Adrenal gland (tissue), 12 donors: Measurements from ENCODE around the gene TBRG4. TPM values are rescaled to one million over a fixed set of nuclear protein-coding genes. Genes with fewer than 3 reads are reported as not detected.

Experiments used
- DNase-seq, 7 donors: peaks; one replicate each; pipeline ENCODE4 v3.0.0-alpha.2; 2019 to 2020
- H3K27ac ChIP-seq, 5 donors: fragments of 200-600 bp; sonication (generic) in 4 of 5; 1 replicate in 3 of 5; 2 replicates in 2 of 5; pipeline versions ENCODE4 v1.5.1 to v1.8.0; 2016 to 2020; ENCODE audit warnings: mild to moderate bottlenecking in 1 of 5
- H3K27me3 ChIP-seq: fragments of 200-600 bp; 2 replicates; pipeline ENCODE4 v1.8.0; 2021
- H3K36me3 ChIP-seq, 2 donors: fragments of 200-600 bp; replicated peaks in 1 of 2; 1 replicate in 1 of 2; 2 replicates in 1 of 2; pipeline versions ENCODE4 v1.5.1 to v1.8.0; 2018 to 2022
- H3K4me1 ChIP-seq, 2 donors: fragments of 200-600 bp; replicated peaks in 1 of 2; 1 replicate in 1 of 2; 2 replicates in 1 of 2; pipeline versions ENCODE4 v1.5.1 to v1.8.0; 2018 to 2021
- H3K4me3 ChIP-seq, 4 donors: fragments of 200-600 bp; sonication (generic) in 3 of 4; one replicate each; pipeline ENCODE4 v1.5.1; 2016 to 2018
- H3K9me3 ChIP-seq, 3 donors: fragments of 200-600 bp; sonication (generic) in 1 of 3; replicated peaks in 1 of 3; 1 replicate in 2 of 3; 2 replicates in 1 of 3; pipeline versions ENCODE4 v1.5.1 to v1.8.0; 2016 to 2021
- CTCF ChIP-seq, 6 experiments: fragments of 450-650 bp in 4 of 6; fragments of 200-600 bp in 2 of 6; sonication (generic) in 1 of 6; IDR thresholded peaks; 1 replicate in 5 of 6; 2 replicates in 1 of 6; pipeline versions ENCODE4 v1.5.1 to v1.8.0; 2016 to 2021; ENCODE audit warnings: antibody characterized with exemption in 6 of 6, mild to moderate bottlenecking in 2 of 6, moderate library complexity in 1 of 6
- POLR2A ChIP-seq, 2 donors: fragments of 450-650 bp; IDR thresholded peaks; one replicate each; pipeline ENCODE4 v1.6.1; 2017; ENCODE audit warnings: antibody characterized with exemption in 2 of 2, mild to moderate bottlenecking in 2 of 2, moderate library complexity in 1 of 2
- WGBS, 4 donors: extraction: QIAGEN DNeasy Blood & Tissue Kit in 2 of 4; methylation state at CpG; one replicate each; pipeline versions ENCODE4 v1.1.5 to v1.1.7; 2013 to 2017; 5-methylcytosine and 5-hydroxymethylcytosine counted together
- intact Hi-C, 2 donors: fragments of 100-400 bp; cut with DNase I; formaldehyde crosslinking; loops; one replicate each; pipeline versions ENCODE4 v1.14.1 to v1.15.0; 2022 to 2023
- polyA plus RNA-seq, 3 donors: library from polyadenylated mRNA; stranded (reverse); fragments of 200-250 nt in 2 of 3; fragments of 350-450 nt in 1 of 3; fragmentation: Illumina TruSeq in 1 of 3; extraction: RNeasy Lipid Tissue Mini Kit (QIAGEN cat#74804) in 1 of 3; gene quantifications; one replicate each; pipeline ENCODE4 v1.2.3, GENCODE V29; 2013 to 2014
- total RNA-seq, 9 donors: library from RNA; depleted of rRNA in 4 of 9; stranded (reverse); fragments of >200 nt in 4 of 9; fragments of 120-200 nt in 1 of 9; fragmentation: NEBNext Ultra II Directional in 1 of 9; extraction: Animal tissue kit (Norgen Biotek cat#: 25700) in 1 of 9; gene quantifications; one replicate each; pipeline versions ENCODE4 v1.1.0 to v1.2.4, GENCODE V29; 2013 to 2023
- donor health status: healthy with polysubstance abuse.
- donor health status: Bipolar disorder and iron deficiency.
- donor health status: DM: yes; HTN: yes; CAD: no.
- donor health status: DM: no; HTN: no; CAD: no.
- donor health status: DM: no; HTN: no; CAD: no.
- donor health status: DM: yes; HTN: yes; CAD: no.

TBRG4 gene
- total and polyA plus RNA-seq, 12 donors, result 41.4 to 85.8 (median 58.0) TPM

GRCh38 chr7:45126920-45127319 lies 15.4 kb upstream of the TBRG4 start:
- H3K4me1 ChIP-seq, result no peaks in the 10 kb centered on the region
- intact Hi-C loops, result no loop called here
- WGBS, 4 donors, result 74 to 92% (median 81%) methylated on average over 4 to 6 of the region's 6 CpGs
- no peak for TF ChIP-seq CTCF (IDR thresholded peaks at IDR 0.05)
- no peak for TF ChIP-seq POLR2A (IDR thresholded peaks at IDR 0.05)
- no peak for DNase-seq
- no peak overlapping the region for H3K4me3 ChIP-seq
- no peak overlapping the region for H3K27ac ChIP-seq
- no peaks in the 10 kb centered on the region for H3K36me3 ChIP-seq
- no peaks in the 10 kb centered on the region for H3K27me3 ChIP-seq
- no peaks in the 10 kb centered on the region for H3K9me3 ChIP-seq

- 75 to 85% (median 80%) methylated on average over 6 of the region's 6 CpGs for WGBS, 4 donors
- no peak overlapping the region for H3K4me3 ChIP-seq
- no peak overlapping the region for H3K27ac ChIP-seq
- H3K36me3 ChIP-seq, result no peaks in the 10 kb centered on the region
- no peaks in the 10 kb centered on the region for H3K4me1 ChIP-seq
- no peak for TF ChIP-seq POLR2A (IDR thresholded peaks at IDR 0.05)
- TF ChIP-seq CTCF (IDR thresholded peaks at IDR 0.05), result no peak
- no peak for DNase-seq
- intact Hi-C loops, result no loop called here
- H3K9me3 ChIP-seq, result no peaks in the 10 kb centered on the region
- no peaks in the 10 kb centered on the region for H3K27me3 ChIP-seq
Observed at GRCh38 chr7:45126201-45126600, 14.7 kb upstream of the TBRG4 start.

GRCh38 chr7:45125193-45125904 lies 13.9 kb upstream of the TBRG4 start:
- Histone ChIP-seq H3K4me3 (no peak overlapping the region), H3K4me1 (no peaks in the 10 kb centered on the region), H3K36me3 (no peaks in the 10 kb centered on the region), H3K27ac (no peak overlapping the region), H3K9me3 (no peaks in the 10 kb centered on the region), H3K27me3 (no peaks in the 10 kb centered on the region)
- intact Hi-C loops, result no loop called here
- DNase-seq, result no peak
- 85 to 93% (median 89%) methylated on average over 9 to 11 of the region's 11 CpGs for WGBS, 4 donors
- TF ChIP-seq CTCF (IDR thresholded peaks at IDR 0.05) (no peak), POLR2A (IDR thresholded peaks at IDR 0.05) (no peak)

DNA sequence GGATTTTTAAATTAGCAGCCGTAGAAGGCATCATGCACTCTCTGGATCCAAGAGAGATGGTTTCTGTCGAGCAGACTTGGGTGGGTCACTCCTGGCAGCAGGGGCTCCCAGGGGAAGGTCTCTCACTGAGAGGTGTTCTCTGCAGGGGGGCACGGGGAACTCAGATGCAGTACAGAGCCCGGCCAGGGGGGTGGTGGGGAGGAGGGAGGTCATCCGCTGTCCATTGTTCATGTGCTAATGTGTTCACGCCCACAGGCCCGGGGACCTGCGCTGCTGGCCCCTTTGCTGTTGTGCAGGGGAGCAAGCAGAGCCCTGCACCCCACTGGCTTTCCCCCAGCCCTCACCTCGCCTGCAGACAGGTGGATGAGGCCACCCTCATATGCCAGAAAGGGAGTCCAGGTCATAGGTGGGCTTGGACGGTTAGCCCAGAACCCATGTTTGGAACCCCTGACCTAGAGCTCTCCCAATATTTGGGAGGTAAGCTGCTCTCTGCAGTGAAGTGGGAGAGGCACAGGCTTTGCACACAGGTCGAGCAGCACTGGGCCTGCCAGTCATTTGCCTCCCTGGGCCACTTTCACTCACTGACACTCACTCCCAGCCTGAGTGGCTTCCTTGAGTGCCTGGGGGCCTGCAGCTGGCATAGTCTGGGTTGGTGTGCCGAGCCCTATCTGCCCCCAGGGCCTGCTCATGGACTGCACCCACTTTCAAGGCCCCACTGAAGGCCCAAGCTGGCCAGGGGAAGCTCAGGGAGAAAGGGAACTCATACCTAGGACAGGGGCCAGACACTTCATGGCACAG lies 12.6 kb upstream of the TBRG4 start:
- no peak for DNase-seq
- H3K9me3 ChIP-seq, result no peaks in the 10 kb centered on the region
- intact Hi-C loops, result loop anchor here in 1 of 2 donors (1.0 kb wide), 1 partner anchor 42 kb away; no protein-coding TSS in a partner anchor
- WGBS, 4 donors, result 69 to 79% (median 76%) methylated on average over 2 to 12 of the region's 12 CpGs
- no peak overlapping the region for H3K4me3 ChIP-seq
- TF ChIP-seq POLR2A (IDR thresholded peaks at IDR 0.05) (no peak), CTCF (IDR thresholded peaks at IDR 0.05) (no peak)
- H3K27me3 ChIP-seq, result no peaks in the 10 kb centered on the region
- H3K27ac ChIP-seq, result no peak overlapping the region
- H3K4me1 ChIP-seq, result no peaks in the 10 kb centered on the region
- no peaks in the 10 kb centered on the region for H3K36me3 ChIP-seq
